Endodermal cell (in vitro differentiated cells): ENCODE results near the gene PBLD. TPM values are rescaled to one million over a fixed set of nuclear protein-coding genes. Genes with fewer than 3 reads are reported as not detected.

ENCODE experiments used
- DNase-seq: peaks from one replicate; pipeline ENCODE4 v3.0.0-alpha.2; 2017
- H3K27ac ChIP-seq: 2 replicates; pipeline ENCODE4 v1.5.1; 2013; ENCODE audit warnings: mild to moderate bottlenecking, low read depth, low read length, moderate library complexity
- H3K27me3 ChIP-seq: 2 replicates; pipeline ENCODE4 v1.6.1; 2013; ENCODE audit warnings: mild to moderate bottlenecking, low read length, moderate library complexity; ENCODE audit not compliant: insufficient read depth, control insufficient read depth, poor library complexity, severe bottlenecking
- H3K36me3 ChIP-seq: 2 replicates; pipeline ENCODE4 v1.7.0; 2013; ENCODE audit warnings: mild to moderate bottlenecking, low read length, moderate library complexity; ENCODE audit not compliant: control insufficient read depth, insufficient read depth
- H3K4me1 ChIP-seq: one replicate; pipeline ENCODE4 v1.7.0; 2013; ENCODE audit warnings: low read length; ENCODE audit not compliant: control insufficient read depth, insufficient read depth
- H3K4me3 ChIP-seq: 2 replicates; pipeline ENCODE4 v1.5.1; 2013; ENCODE audit warnings: mild to moderate bottlenecking, low read length, moderate library complexity
- H3K9ac ChIP-seq: 2 replicates; pipeline ENCODE4 v1.6.1; 2013; ENCODE audit warnings: mild to moderate bottlenecking, low read length, moderate library complexity; ENCODE audit not compliant: poor library complexity, severe bottlenecking; ENCODE audit errors: extremely low read depth
- H3K9me3 ChIP-seq: 2 replicates; pipeline ENCODE4 v1.6.1; 2013; ENCODE audit warnings: mild to moderate bottlenecking, low read length, moderate library complexity; ENCODE audit not compliant: control insufficient read depth
- H3K27ac Mint-ChIP-seq: 2 replicates; pipeline ENCODE4 v1.8.0; 2020; ENCODE audit warnings: mixed read lengths
- H3K27me3 Mint-ChIP-seq: 2 replicates; pipeline ENCODE4 v1.8.0; 2021; ENCODE audit warnings: mild to moderate bottlenecking, mixed read lengths; ENCODE audit not compliant: insufficient read depth
- H3K36me3 Mint-ChIP-seq: 2 replicates; pipeline ENCODE4 v1.8.0; 2020; ENCODE audit warnings: low read depth, mixed read lengths
- H3K4me1 Mint-ChIP-seq: 2 replicates; pipeline ENCODE4 v1.8.0; 2020; ENCODE audit warnings: mixed read lengths
- H3K4me3 Mint-ChIP-seq: 2 replicates; pipeline ENCODE4 v1.8.0; 2020; ENCODE audit warnings: mild to moderate bottlenecking, moderate library complexity, mixed read lengths
- H3K9me3 Mint-ChIP-seq: 2 replicates; pipeline ENCODE4 v1.8.0; 2020; ENCODE audit warnings: mild to moderate bottlenecking, mixed read lengths
- WGBS, 2 experiments: methylation state at CpG; one replicate each; pipeline versions ENCODE4 v1.1.5 to v1.1.7; 2013; ENCODE audit warnings: missing lambda C conversion rate in 2 of 2, mixed read lengths in 1 of 2; ENCODE audit not compliant: insufficient coverage in 1 of 2, insufficient read length in 1 of 2; 5-methylcytosine and 5-hydroxymethylcytosine counted together
- total RNA-seq, 2 donors: library from RNA; stranded (reverse); fragmentation: NEBNext Ultra II Directional in 1 of 2; extraction: Animal tissue kit (Norgen Biotek cat#: 25700) in 1 of 2; gene quantifications; 2 replicates in 1 of 2; 3 replicates in 1 of 2; pipeline ENCODE4 v1.2.1, GENCODE V29; 2021
- TF ChIP-seq, protein P1 (sequence below): fragments of 200-600 bp; sonication (generic); conservative IDR thresholded peaks from 2 replicates; pipeline ENCODE4 v1.5.0; 2021; ENCODE audit warnings: antibody characterized with exemption, mild to moderate bottlenecking

Gene PBLD
- total RNA-seq, 2 donors from 2014 or later = 5.0 to 5.3 TPM

DNA sequence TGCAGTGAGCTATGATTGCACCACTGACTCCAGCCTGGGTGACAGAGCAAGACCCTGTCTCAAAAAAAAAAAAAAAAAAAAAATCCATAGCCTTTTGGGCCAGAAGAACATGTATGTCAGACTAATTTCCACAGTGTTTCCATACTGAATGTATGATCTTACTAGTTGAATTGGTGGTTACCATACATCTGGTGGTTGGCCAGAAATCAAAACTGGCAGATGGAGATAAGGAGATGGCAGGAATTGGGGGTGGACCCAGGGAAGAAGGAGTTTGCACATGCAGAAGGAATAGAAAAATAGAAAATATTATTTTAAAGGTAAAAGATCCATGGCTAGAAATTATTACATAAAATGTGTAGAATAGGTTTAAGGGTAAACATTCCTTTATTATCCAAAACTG lies 97.1 kb downstream of the PBLD start:
- peaks cover 14% of the 10 kb centered on the region for H3K4me1 Mint-ChIP-seq
- TF ChIP-seq, protein P1, sequence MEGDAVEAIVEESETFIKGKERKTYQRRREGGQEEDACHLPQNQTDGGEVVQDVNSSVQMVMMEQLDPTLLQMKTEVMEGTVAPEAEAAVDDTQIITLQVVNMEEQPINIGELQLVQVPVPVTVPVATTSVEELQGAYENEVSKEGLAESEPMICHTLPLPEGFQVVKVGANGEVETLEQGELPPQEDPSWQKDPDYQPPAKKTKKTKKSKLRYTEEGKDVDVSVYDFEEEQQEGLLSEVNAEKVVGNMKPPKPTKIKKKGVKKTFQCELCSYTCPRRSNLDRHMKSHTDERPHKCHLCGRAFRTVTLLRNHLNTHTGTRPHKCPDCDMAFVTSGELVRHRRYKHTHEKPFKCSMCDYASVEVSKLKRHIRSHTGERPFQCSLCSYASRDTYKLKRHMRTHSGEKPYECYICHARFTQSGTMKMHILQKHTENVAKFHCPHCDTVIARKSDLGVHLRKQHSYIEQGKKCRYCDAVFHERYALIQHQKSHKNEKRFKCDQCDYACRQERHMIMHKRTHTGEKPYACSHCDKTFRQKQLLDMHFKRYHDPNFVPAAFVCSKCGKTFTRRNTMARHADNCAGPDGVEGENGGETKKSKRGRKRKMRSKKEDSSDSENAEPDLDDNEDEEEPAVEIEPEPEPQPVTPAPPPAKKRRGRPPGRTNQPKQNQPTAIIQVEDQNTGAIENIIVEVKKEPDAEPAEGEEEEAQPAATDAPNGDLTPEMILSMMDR = no peak
- DNase-seq = no peak
- no peaks in the 10 kb centered on the region for H3K36me3 ChIP-seq
- H3K4me1 ChIP-seq = no peaks in the 10 kb centered on the region
- H3K27ac ChIP-seq = no peak overlapping the region
- H3K36me3 Mint-ChIP-seq = no peaks in the 10 kb centered on the region
- no peaks in the 10 kb centered on the region for H3K9me3 ChIP-seq
- no peak overlapping the region for H3K4me3 Mint-ChIP-seq
- peaks cover 34% of the 10 kb centered on the region for H3K27me3 Mint-ChIP-seq
- no peak overlapping the region for H3K9ac ChIP-seq
- H3K9me3 Mint-ChIP-seq = no peaks in the 10 kb centered on the region
- H3K4me3 ChIP-seq = no peak overlapping the region
- no peak overlapping the region for H3K27ac Mint-ChIP-seq
- H3K27me3 ChIP-seq = peaks cover 32% of the 10 kb centered on the region

- Histone ChIP-seq H3K27ac (no peak overlapping the region), H3K36me3 (no peaks in the 10 kb centered on the region), H3K9me3 (no peaks in the 10 kb centered on the region), H3K4me1 (no peaks in the 10 kb centered on the region), H3K4me3 (no peak overlapping the region), H3K27me3 (peaks cover 35% of the 10 kb centered on the region), H3K9ac (no peak overlapping the region)
- H3K27me3 Mint-ChIP-seq = peaks cover 34% of the 10 kb centered on the region
- TF ChIP-seq, protein P1 = no peak
- no peaks in the 10 kb centered on the region for H3K36me3 Mint-ChIP-seq
- no peak overlapping the region for H3K4me3 Mint-ChIP-seq
- H3K4me1 Mint-ChIP-seq = peaks cover 14% of the 10 kb centered on the region
- WGBS, 2 experiments = 92 to 100% methylated on average over 2 of the region's 2 CpGs
- H3K27ac Mint-ChIP-seq = no peak overlapping the region
- DNase-seq = peak; percentile 20
- no peaks in the 10 kb centered on the region for H3K9me3 Mint-ChIP-seq
These were observed 97.6 kb downstream of the PBLD start for GRCh38 chr10:68235111-68235510.

GRCh38 chr10:68233046-68233445 lies 99.7 kb downstream of the PBLD start:
- Histone ChIP-seq H3K9me3 (no peaks in the 10 kb centered on the region), H3K27ac (no peak overlapping the region), H3K4me3 (no peak overlapping the region), H3K36me3 (no peaks in the 10 kb centered on the region), H3K27me3 (peaks cover 53% of the 10 kb centered on the region), H3K4me1 (no peaks in the 10 kb centered on the region), H3K9ac (no peak overlapping the region)
- H3K27ac Mint-ChIP-seq = no peak overlapping the region
- no peak overlapping the region for H3K4me3 Mint-ChIP-seq
- 80 to 89% methylated on average over 2 to 3 of the region's 3 CpGs for WGBS, 2 experiments
- peaks cover 43% of the 10 kb centered on the region for H3K27me3 Mint-ChIP-seq
- DNase-seq = no peak
- H3K4me1 Mint-ChIP-seq = peaks cover 11% of the 10 kb centered on the region
- TF ChIP-seq, protein P1 = no peak
- H3K36me3 Mint-ChIP-seq = no peaks in the 10 kb centered on the region
- H3K9me3 Mint-ChIP-seq = no peaks in the 10 kb centered on the region

Other genes starting within 250 kb of the PBLD start
- gene MYPN, start 223.4 kb downstream of the PBLD start, total RNA-seq = not detected
- under 1 TPM; 0.35 to 0.46 TPM for gene ATOH7, start 100.8 kb downstream of the PBLD start, total RNA-seq
- 100 to 1,000 TPM; 217 to 228 TPM for gene HNRNPH3, start 864 bp downstream of the PBLD start, total RNA-seq
- gene RUFY2, start 74.3 kb upstream of the PBLD start, total RNA-seq = 10 to 100 TPM; 21.1 to 26.9 TPM
- 10 to 100 TPM; 37.3 to 64.6 TPM for gene DNA2, start 139.0 kb upstream of the PBLD start, total RNA-seq
- gene SLC25A16, start 194.6 kb upstream of the PBLD start, total RNA-seq = 10 to 100 TPM in 1 of 2 donors, 1 to 10 TPM in 1; 8.9 to 16.0 TPM
- 10 to 100 TPM; 50.8 to 60.5 TPM for gene TET1, start 227.4 kb upstream of the PBLD start, total RNA-seq